Peyer's patch (tissue), 4 donors: ENCODE results near the gene ARNT2. TPM values are rescaled to one million over a fixed set of nuclear protein-coding genes. Genes with fewer than 3 reads are reported as not detected.

Source experiments
- DNase-seq, 3 donors: peaks; one replicate each; pipeline ENCODE4 v3.0.0-alpha.2; 2017 to 2019
- H3K27ac ChIP-seq, 4 donors: fragments of 200-600 bp; sonication (generic); one replicate each; pipeline ENCODE4 v1.5.1; 2016 to 2019
- H3K27me3 ChIP-seq, 2 donors: fragments of 200-600 bp; sonication (generic); one replicate each; pipeline ENCODE4 v1.5.1; 2019
- H3K36me3 ChIP-seq, 3 donors: fragments of 200-600 bp; sonication (generic); one replicate each; pipeline ENCODE4 v1.5.1; 2016 to 2019
- H3K4me1 ChIP-seq, 4 donors: fragments of 200-600 bp; sonication (generic); one replicate each; pipeline ENCODE4 v1.5.1; 2016 to 2019
- H3K4me3 ChIP-seq, 4 donors: fragments of 200-600 bp; sonication (generic); 1 replicate in 3 of 4; 2 replicates in 1 of 4; pipeline ENCODE4 v1.5.1; 2016 to 2019; ENCODE audit warnings: mild to moderate bottlenecking in 1 of 4
- H3K9me3 ChIP-seq, 4 donors: fragments of 200-600 bp; sonication (generic); one replicate each; pipeline ENCODE4 v1.5.1; 2016 to 2019; ENCODE audit warnings: mild to moderate bottlenecking in 1 of 4
- CTCF ChIP-seq, 6 experiments: fragments of 450-650 bp in 4 of 6; fragments of 200-600 bp in 2 of 6; sonication (generic) in 1 of 6; IDR thresholded peaks; one replicate each; pipeline ENCODE4 v1.5.1; 2017 to 2019; ENCODE audit warnings: antibody characterized with exemption in 6 of 6, mild to moderate bottlenecking in 3 of 6, moderate library complexity in 1 of 6
- POLR2A ChIP-seq, 2 donors: fragments of 450-650 bp; IDR thresholded peaks; one replicate each; pipeline ENCODE4 v1.5.1; 2017; ENCODE audit warnings: antibody characterized with exemption in 2 of 2, mild to moderate bottlenecking in 2 of 2, moderate library complexity in 2 of 2
- total RNA-seq, 4 donors: library from RNA; depleted of rRNA; stranded (reverse); fragments of >200 nt; gene quantifications; one replicate each; pipeline ENCODE4 v1.1.0, GENCODE V29; 2016

The ARNT2 gene
- total RNA-seq, 4 donors from 2014 or later: 2.5 to 10.3 (median 4.5) TPM

GRCh38 chr15:80479191-80479590, 75.0 kb downstream of the ARNT2 start:
- Histone ChIP-seq H3K4me1 (no peaks in the 10 kb centered on the region), H3K36me3 (no peaks in the 10 kb centered on the region), H3K4me3 (no peak overlapping the region), H3K27ac (no peak overlapping the region), H3K27me3 (no peaks in the 10 kb centered on the region), H3K9me3 (no peaks in the 10 kb centered on the region)
- DNase-seq: no peak
- TF ChIP-seq POLR2A (IDR thresholded peaks at IDR 0.05) (no peak), CTCF (IDR thresholded peaks at IDR 0.05) (no peak)

GRCh38 chr15:80480171-80480811, 76.1 kb downstream of the ARNT2 start:
- H3K36me3 ChIP-seq: no peaks in the 10 kb centered on the region
- no peak overlapping the region for H3K4me3 ChIP-seq
- H3K4me1 ChIP-seq: no peaks in the 10 kb centered on the region
- no peaks in the 10 kb centered on the region for H3K9me3 ChIP-seq
- DNase-seq: no peak
- no peaks in the 10 kb centered on the region for H3K27me3 ChIP-seq
- H3K27ac ChIP-seq: peak overlapping the region in 2 of 4 donors; percentile 17 to 51
- no peak for TF ChIP-seq POLR2A (IDR thresholded peaks at IDR 0.05)
- no peak for TF ChIP-seq CTCF (IDR thresholded peaks at IDR 0.05)

- Histone ChIP-seq H3K27me3 (no peaks in the 10 kb centered on the region), H3K36me3 (no peaks in the 10 kb centered on the region), H3K4me3 (no peak overlapping the region), H3K27ac (peak overlapping the region in 2 of 4 donors; percentile 17 to 36), H3K9me3 (no peaks in the 10 kb centered on the region), H3K4me1 (no peaks in the 10 kb centered on the region)
- peak in 1 of 3 donors; percentile 49 for DNase-seq
- TF ChIP-seq CTCF (IDR thresholded peaks at IDR 0.05) (no peak), POLR2A (IDR thresholded peaks at IDR 0.05) (no peak)
These were observed 76.7 kb downstream of the ARNT2 start for GRCh38 chr15:80480909-80481308.

GRCh38 chr15:80482696-80483095, 78.5 kb downstream of the ARNT2 start:
- Histone ChIP-seq H3K36me3 (no peaks in the 10 kb centered on the region), H3K27me3 (no peaks in the 10 kb centered on the region), H3K9me3 (no peaks in the 10 kb centered on the region), H3K27ac (no peak overlapping the region), H3K4me1 (no peaks in the 10 kb centered on the region), H3K4me3 (no peak overlapping the region)
- TF ChIP-seq POLR2A (IDR thresholded peaks at IDR 0.05) (no peak), CTCF (IDR thresholded peaks at IDR 0.05) (no peak)
- no peak for DNase-seq

- no peak for DNase-seq
- TF ChIP-seq CTCF (IDR thresholded peaks at IDR 0.05) (no peak), POLR2A (IDR thresholded peaks at IDR 0.05) (no peak)
- Histone ChIP-seq H3K9me3 (no peaks in the 10 kb centered on the region), H3K36me3 (no peaks in the 10 kb centered on the region), H3K27me3 (no peaks in the 10 kb centered on the region), H3K4me1 (no peaks in the 10 kb centered on the region), H3K27ac (no peak overlapping the region), H3K4me3 (no peak overlapping the region)
These were observed 79.6 kb downstream of the ARNT2 start for GRCh38 chr15:80483725-80484161.
